ENCODE results near the gene MTX1.
"Not testable (repeated sequence)": the region's sequence is repeated elsewhere in the genome, so short reads cannot be mapped to it uniquely, and the experiment has no call there.

MTX1 gene

GRCh38 chr1:155189926-155190325, 18.6 kb upstream of the MTX1 start:
- not testable (repeated sequence) for DNase-seq

GRCh38 chr1:155191904-155192303, 16.6 kb upstream of the MTX1 start:
- no peak for DNase-seq

DNA sequence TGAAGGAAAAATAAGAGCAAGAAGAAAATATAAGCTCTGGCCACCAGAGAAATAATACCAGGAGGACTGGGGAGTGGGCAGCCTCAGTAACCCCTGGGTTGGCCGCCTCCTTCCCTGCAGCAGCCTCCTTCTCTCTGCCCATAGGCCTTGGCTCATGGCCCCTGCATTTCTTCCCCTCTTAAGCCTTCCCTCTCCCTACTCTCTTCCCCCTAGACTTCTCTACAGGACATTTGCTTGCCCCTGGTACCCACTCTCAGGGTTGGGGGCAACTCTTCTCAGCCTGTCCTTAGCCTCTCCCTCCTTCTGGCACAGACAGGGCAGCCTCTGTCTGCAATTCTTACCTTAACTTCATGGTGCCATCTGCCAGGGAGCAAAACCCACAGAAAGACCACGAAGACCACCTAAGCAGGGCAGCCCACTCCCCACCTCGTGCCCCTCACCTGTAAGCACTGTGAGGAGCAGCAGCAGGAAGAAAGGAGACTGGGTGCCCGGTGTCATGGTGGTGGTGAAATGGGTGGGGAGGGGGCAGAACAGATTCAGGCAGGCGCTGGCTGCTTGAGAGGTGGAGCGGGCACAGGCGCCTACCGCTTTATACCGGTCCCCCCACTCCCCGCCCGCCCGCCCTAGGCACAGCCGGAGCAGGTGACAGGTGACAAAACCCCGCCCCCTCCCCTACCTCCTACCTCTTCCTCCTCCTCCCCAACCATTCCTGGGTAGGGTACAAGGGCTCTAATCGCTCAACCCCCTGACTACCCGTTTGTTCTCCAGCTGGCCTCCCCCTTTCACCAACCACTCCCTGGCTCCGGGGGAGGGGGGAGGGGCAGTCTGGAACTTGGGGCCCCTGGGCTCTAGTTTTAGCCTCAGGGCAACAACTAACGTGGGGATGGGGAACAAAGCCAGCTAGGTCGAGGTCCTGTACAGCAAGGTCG, 15.9 kb upstream of the MTX1 start:
- DNase-seq: no peak

DNA sequence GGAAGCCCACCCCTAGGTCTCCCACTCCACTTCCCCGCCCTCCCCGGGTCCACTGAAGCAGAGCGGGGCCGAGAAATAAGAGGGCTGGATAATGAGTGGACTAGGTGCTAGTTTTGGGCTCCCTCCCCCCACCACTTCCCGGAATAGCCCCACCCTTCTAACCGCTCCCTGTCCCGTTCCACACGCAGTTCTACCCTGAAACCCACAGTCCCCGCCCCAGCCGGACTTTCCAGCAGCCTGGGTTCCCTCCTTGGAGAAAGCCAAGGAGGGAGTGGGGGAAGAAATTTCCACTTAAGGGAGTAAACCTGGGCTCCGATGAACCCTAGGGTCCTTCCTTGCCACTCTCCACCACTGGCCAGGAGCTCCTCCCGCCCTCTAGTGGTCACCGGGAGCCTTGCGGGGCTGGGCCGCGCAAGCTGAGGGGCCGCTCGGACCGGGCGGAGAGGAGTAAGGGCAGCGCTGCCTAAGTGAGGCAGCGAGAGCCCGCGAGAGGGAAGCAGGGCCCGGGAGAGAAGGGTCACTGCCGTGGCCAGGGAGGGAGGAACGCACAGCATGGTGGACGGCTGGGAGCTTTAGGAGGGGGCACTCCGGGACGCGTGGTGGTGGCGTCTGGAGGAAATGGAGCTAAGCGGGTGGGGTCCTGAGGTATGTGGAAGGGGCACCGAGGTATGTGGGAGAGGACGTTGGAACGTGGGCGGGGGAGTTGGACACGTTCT, 15.1 kb upstream of the MTX1 start:
- peak; percentile 64 for DNase-seq

DNA sequence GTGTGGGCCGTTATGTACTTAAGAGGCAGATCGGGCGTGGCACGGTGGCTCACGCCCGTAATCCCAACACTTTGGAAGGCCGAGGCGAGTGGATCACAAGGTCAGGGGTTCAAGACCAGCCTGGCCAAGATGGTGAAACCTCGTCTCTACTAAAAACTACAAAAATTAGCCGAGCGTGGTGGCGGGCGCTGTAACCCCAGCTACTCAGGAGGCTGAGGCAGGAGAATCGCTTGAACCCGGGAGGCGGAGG, 14.6 kb upstream of the MTX1 start:
- DNase-seq: not testable (repeated sequence)

DNA sequence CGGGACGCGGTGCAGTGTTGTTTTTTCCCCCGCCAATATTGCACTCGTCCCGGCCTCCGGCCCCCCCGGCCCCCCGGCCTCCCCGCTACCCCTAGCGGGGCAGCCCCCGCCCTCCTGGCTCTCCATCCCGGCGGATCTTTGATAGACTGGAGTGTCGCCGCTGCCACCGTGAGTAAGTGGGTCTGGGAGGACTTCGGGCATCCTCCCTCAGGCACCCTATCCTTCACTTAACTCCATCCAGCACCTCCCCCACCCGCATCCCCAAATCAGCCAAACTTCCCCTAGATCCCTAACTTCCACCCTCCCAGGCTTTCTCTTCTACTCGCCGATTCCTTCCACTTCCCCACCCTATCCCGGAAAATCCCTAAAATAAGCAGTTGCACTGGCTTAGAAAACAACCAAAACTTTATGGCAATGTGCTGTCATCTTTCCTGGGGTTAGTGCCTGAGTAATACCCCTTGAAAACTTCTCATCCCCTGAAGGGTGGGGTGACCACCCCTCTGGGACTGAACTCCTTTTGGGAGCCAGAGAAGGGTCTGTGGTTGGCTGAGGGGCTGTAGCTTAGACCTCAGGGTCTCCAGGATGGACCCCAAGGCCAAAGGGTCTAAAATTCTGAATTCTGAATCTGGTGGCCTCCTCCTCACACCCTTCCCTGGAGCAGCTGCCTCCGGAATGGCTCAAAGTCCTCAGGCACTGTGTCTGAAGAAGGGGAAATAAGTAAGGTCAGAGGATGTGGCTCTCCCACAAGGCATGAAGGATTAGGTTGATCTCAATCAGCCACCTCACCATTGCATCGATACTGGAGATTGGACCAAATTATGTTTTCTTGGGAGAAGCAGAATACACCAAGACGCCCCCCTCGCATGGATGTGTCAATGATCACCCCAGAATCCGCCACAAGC, 13.0 kb upstream of the MTX1 start:
- DNase-seq: no peak

- DNase-seq: no peak
These were observed 12.2 kb upstream of the MTX1 start for GRCh38 chr1:155196103-155196892.

- DNase-seq: no peak
These were observed 11.4 kb upstream of the MTX1 start for GRCh38 chr1:155196893-155197638.

DNA sequence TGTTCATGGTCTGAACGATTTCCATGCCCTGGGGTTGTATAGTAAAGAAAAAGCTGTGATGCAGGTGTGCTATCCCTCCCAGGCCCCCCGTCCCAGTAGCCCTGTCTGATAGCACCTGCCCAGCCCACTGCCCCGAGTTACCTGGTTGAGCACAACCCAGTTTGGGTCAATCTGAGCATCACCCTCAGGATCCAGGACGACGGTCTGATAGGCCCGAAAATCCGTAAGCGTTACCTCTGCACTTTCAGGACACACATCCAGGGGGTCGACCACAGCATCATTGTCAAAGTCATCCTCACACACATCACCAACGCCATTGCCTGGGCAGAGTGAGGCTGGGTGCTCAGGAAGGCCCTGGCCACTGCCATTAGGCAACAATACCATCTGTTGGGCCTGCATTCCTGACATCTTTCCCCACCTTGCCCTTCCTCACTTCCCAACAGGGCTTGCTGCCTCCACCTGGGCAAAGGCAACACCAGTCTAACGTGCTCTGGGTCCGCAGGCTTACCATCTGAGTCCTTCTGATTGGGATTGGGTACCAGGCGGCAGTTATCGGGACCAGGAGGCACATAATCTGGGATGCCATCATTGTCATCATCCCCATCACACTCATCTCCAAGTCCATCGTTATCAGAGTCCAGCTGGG, 10.5 kb upstream of the MTX1 start:
- no peak for DNase-seq

GRCh38 chr1:155198547-155198906, 10.0 kb upstream of the MTX1 start:
- no peak for DNase-seq

- DNase-seq: no peak
These were observed 8.7 kb upstream of the MTX1 start for GRCh38 chr1:155199792-155200191.

DNA sequence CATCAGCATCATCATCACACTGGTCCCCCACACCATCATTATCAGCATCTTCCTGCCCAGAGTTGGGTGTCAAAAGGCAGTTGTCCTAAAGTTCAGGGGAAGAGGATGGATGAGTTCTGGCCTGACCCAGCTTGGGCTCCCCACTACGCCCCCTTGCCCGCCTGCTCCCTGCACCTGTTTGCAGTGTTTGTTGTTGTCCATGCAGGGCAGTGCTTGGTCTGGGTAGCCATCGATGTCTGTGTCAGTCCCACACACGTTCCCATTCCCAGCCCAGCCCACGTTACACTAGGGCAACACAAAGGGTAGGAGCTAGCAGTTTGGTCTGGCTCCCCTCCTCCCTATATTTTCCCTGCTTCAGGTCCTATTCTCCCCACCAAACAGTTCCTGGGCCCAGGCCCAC, 7.6 kb upstream of the MTX1 start:
- no peak for DNase-seq

DNA sequence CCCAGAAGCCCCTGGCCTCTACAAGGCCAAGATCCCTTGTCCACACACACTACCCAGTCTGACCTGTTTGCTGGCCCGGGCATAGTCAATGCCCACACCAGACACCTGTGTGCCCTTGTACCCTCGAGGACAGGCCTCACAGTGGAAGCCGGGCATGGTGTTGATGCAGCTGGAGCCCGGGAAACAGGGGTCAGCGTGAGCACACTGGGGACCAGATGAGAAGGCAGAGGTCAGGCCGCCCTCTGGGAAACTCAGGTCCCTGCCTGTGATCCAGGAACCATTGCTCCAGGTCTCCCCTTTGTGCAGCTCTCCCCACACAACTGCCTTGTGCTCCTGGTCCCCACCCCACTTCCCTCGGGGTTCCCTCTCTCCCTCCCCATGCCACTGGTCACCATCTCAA, 6.3 kb upstream of the MTX1 start:
- DNase-seq: no peak

- DNase-seq: no peak
These were observed 5.6 kb upstream of the MTX1 start for GRCh38 chr1:155202731-155203515.

- DNase-seq: no peak
These were observed 3.5 kb upstream of the MTX1 start for GRCh38 chr1:155205035-155205434.

- no peak for DNase-seq
These were observed 2.4 kb upstream of the MTX1 start for GRCh38 chr1:155205969-155206593.

GRCh38 chr1:155206891-155207805, 1.3 kb upstream of the MTX1 start:
- DNase-seq: peak; percentile 93

DNA sequence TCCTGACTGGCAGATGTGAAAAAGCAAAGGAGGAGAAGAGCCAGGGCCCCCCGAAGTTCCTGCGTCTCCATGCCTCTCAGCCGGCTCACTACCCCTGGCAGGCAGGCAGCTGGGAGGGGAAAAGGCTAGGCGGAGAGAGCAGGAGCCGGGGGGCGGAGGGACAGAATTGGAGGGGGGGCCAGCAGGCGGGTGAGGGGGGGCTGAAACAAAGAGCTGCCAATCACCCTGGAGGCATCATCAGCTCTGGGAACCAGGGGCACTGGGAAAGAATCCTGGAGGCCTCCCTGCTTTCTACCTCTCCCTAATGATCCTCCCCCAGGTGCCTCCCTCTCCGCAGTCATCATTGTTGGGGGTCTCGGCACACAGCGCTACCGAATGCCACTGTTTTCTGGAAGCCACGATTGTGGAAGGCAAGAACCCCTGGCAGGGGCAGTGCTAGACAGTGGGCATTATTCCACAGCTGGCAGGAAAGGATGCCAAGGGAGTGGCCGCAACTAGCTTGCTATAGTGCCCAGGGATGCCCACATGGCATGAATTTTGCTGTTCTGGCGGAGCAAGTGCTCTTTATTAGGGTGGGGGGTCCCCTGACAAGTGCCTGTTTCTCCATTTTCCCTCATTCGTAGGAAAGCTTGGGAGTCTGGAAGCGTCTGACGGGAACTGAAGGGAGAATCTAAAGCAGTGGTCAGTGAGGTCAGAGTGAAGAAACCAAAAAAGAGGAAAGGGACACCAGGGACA, 522 bp upstream of the MTX1 start, which contains the start of gene THBS3:
TSS of gene THBS3 (minus strand) at position 92 of the 735 bp plus-strand sequence. CDS start at position 71, 21 bp downstream.
- DNase-seq: peak; percentile 35
